ENCODE measurements around the gene TRIP12.

- TF ChIP-seq POLR2AphosphoS5 (IDR thresholded peaks at IDR 0.05; ENCODE audit: low read depth, low read length) (no peak), TAF1 (IDR thresholded peaks at IDR 0.05; ENCODE audit: borderline replicate concordance, insufficient read depth, low read length) (no peak), SIN3A (IDR thresholded peaks at IDR 0.05; ENCODE audit: borderline replicate concordance, insufficient read depth, low read length) (no peak), FOXP2 (optimal IDR thresholded peaks at IDR 0.05; ENCODE audit: borderline replicate concordance, extremely low read depth, extremely low read length, insufficient read depth) (no peak)
These were observed 47.2 kb downstream of the TRIP12 start for GRCh38 chr2:229874647-229875046.

All from PFSK-1 (cell line).